Heart left ventricle (tissue), 16 donors: ENCODE measurements around the gene HOXB6. TPM values are rescaled to one million over a fixed set of nuclear protein-coding genes. Genes with fewer than 3 reads are reported as not detected.

Experiments used
- ATAC-seq, 4 donors: fragments of 200-7000 bp; cut with Tn5 transposase; one replicate each; pipeline ENCODE4 v1.9.1; 2020 to 2022; ENCODE audit warnings: moderate library complexity in 4 of 4, mild to moderate bottlenecking in 3 of 4, moderate number of reproducible peaks in 1 of 4
- DNase-seq, 5 donors: peaks; one replicate each; pipeline ENCODE4 v3.0.0-alpha.2; 2020
- H3K27ac ChIP-seq, 12 donors: fragments of 200-600 bp; sonication (generic) in 4 of 12; one replicate each; pipeline versions ENCODE4 v1.5.0 to v1.8.0; 2016 to 2022; ENCODE audit warnings: mild to moderate bottlenecking in 2 of 12
- H3K27me3 ChIP-seq, 9 donors: fragments of 200-600 bp; sonication (generic) in 2 of 9; one replicate each; pipeline versions ENCODE4 v1.5.1 to v1.8.0; 2016 to 2022; ENCODE audit warnings: mild to moderate bottlenecking in 3 of 9
- H3K36me3 ChIP-seq, 9 donors: fragments of 200-600 bp; sonication (generic) in 2 of 9; one replicate each; pipeline versions ENCODE4 v1.5.0 to v1.8.0; 2018 to 2022; ENCODE audit warnings: mild to moderate bottlenecking in 2 of 9
- H3K4me1 ChIP-seq, 12 donors: fragments of 200-600 bp; sonication (generic) in 4 of 12; one replicate each; pipeline versions ENCODE4 v1.5.0 to v1.8.0; 2016 to 2022; ENCODE audit warnings: mild to moderate bottlenecking in 3 of 12
- H3K4me3 ChIP-seq, 12 donors: fragments of 200-600 bp; sonication (generic) in 4 of 12; one replicate each; pipeline versions ENCODE4 v1.5.0 to v1.8.0; 2017 to 2022; ENCODE audit warnings: mild to moderate bottlenecking in 9 of 12, moderate library complexity in 4 of 12
- H3K9me3 ChIP-seq, 12 donors: fragments of 200-600 bp; sonication (generic) in 4 of 12; one replicate each; pipeline versions ENCODE4 v1.5.0 to v1.8.0; 2016 to 2022; ENCODE audit warnings: mild to moderate bottlenecking in 1 of 12
- POLR2A ChIP-seq, 2 donors: fragments of 450-650 bp; IDR thresholded peaks; one replicate each; pipeline ENCODE4 v1.6.1; 2017; ENCODE audit warnings: antibody characterized with exemption in 2 of 2, mild to moderate bottlenecking in 2 of 2, moderate library complexity in 2 of 2
- WGBS, 4 donors: extraction: QIAGEN DNeasy Blood & Tissue Kit in 2 of 4; methylation state at CpG; one replicate each; pipeline versions ENCODE4 v1.1.5 to v1.1.7; 2013 to 2018; 5-methylcytosine and 5-hydroxymethylcytosine counted together
- intact Hi-C, 10 donors: fragments of 100-400 bp; cut with DNase I; formaldehyde crosslinking; loops; one replicate each; pipeline versions ENCODE4 v1.11.1 to v1.14.2; 2022
- polyA plus RNA-seq, 2 donors: library from polyadenylated mRNA; stranded (reverse); fragments of 200-250 nt; gene quantifications; one replicate each; pipeline ENCODE4 v1.2.3, GENCODE V29; 2013
- total RNA-seq, 9 donors: library from RNA; depleted of rRNA in 2 of 9; stranded (reverse); fragments of >200 nt in 2 of 9; fragmentation: NEBNext Ultra II Directional in 3 of 9; extraction: Animal tissue kit (Norgen Biotek cat#: 25700) in 3 of 9; gene quantifications; one replicate each; pipeline versions ENCODE4 v1.1.0 to v1.2.4, GENCODE V29; 2016 to 2023
- TF ChIP-seq, protein P1 (sequence below), 12 donors: fragments of 200-600 bp; sonication (generic) in 4 of 12; IDR thresholded peaks; one replicate each; pipeline versions ENCODE4 v1.5.0 to v1.8.0; 2018 to 2022; ENCODE audit warnings: antibody characterized with exemption in 12 of 12, mild to moderate bottlenecking in 5 of 12
- donor health status: ischemic (EF 13 %, LVEDD 7.1; RV severe dilation, severe dysfunction).
- donor health status: healthy with polysubstance abuse.
- donor health status: DM: no; HTN: yes; CAD: no.
- donor health status: DM: no; HTN: no; CAD: no.
- donor health status: ischemic (EF 25% LVEDD 6.9; RV normal size, moderate dysfunction).
- donor health status: ischemic (EF 25% LVEDD 5.7; RV mildly dilated, moderate dysfunction).
- donor health status: healthy.
- donor health status: DM: yes; HTN: yes; CAD: no.
- donor health status: ischemic (EF 35%, LVEDD 5.7; RV mildly dilated, moderate dysfunction).
- donor health status: nonischemic (EF 11% LVEDD 7.7; RV severe dilation, severe dysfunction).
- donor health status: DM: yes; HTN: yes; CAD: no.
- donor health status: PGD.
- donor health status: ischemic (EF 29% LVEDD 5.4; RV normal size, mild dysfunction).
- donor health status: nonischemic (EF 23%, LVEDD 6.1; RV moderate dilation, normal function).

HOXB6 gene
- total and polyA plus RNA-seq, 11 donors, result 0.30 to 2.0 (median 0.54) TPM; not detected in 1

DNA sequence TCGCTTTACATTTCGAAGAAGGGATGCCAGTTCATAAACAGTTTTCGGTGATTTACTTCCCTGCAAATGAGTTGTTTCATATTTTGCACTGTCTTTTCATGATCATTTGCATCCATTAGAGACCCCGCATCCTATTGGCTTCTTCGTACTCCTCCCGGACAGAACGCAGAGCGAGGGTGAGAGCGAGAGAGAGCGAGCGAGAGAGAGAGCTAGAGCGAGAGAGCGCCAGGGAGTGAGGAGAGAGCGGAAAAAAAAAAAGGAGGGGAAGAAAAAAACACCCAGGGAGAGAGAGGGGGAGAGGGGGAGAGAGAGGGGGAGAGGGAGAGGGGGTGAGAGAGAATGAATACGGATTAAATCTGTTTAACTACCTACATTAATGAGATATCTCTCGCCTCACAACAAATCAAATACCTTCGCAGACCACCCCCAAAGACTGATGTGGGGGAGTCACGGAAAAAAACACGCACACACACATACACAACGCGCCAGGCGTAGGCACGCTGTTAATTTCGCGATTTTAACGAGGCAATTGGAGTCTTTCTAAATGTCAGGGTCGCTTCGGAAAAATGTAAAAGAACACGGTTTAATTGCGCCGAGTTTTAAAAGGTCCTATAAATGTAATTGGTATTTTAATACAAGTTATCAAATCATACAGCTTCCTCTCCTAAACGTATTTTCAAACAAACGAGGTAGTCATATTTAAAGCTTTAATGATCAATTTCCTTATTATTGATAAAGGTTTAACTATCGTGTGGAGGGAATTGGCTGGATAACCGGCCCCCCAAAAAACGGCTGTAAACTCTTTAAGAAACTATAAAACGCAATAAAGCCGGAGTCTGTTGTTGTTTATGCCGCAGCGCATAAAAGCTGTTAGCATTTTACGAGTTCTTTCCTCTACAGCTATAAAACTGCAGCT, 10.5 kb upstream of the HOXB6 start, which contains the start of gene HOXB8:
TSS of gene HOXB8 (minus strand) at position 246 of the 916 bp plus-strand sequence. CDS start 588 bp downstream, outside the sequence.
- DNase-seq (no peak), ATAC-seq (no peak)
- Histone ChIP-seq H3K4me1 (peaks cover 0 to 52% (median 18%) of the 10 kb centered on the region in 12 donors), H3K27ac (no peak within 1 kb of the TSS), H3K36me3 (no peaks in the 10 kb centered on the region), H3K27me3 (peaks cover 89 to 100% (median 96%) of the 10 kb centered on the region in 9 donors), H3K9me3 (no peaks in the 10 kb centered on the region), H3K4me3 (peak within 1 kb of the TSS in 1 of 12 donors; percentile 12)
- WGBS, 4 donors, result 7 to 11% (median 10%) methylated on average over 40 to 41 of the region's 41 CpGs
- intact Hi-C loops, result loop anchor here (5.0 to 10.0 kb wide), 9 partner anchors 278 to 591 kb away; no protein-coding TSS in a partner anchor
- TF ChIP-seq POLR2A (IDR thresholded peaks at IDR 0.05), result no peak
- TF ChIP-seq, protein P1, sequence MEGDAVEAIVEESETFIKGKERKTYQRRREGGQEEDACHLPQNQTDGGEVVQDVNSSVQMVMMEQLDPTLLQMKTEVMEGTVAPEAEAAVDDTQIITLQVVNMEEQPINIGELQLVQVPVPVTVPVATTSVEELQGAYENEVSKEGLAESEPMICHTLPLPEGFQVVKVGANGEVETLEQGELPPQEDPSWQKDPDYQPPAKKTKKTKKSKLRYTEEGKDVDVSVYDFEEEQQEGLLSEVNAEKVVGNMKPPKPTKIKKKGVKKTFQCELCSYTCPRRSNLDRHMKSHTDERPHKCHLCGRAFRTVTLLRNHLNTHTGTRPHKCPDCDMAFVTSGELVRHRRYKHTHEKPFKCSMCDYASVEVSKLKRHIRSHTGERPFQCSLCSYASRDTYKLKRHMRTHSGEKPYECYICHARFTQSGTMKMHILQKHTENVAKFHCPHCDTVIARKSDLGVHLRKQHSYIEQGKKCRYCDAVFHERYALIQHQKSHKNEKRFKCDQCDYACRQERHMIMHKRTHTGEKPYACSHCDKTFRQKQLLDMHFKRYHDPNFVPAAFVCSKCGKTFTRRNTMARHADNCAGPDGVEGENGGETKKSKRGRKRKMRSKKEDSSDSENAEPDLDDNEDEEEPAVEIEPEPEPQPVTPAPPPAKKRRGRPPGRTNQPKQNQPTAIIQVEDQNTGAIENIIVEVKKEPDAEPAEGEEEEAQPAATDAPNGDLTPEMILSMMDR (IDR thresholded peaks at IDR 0.05), result no peak

DNA sequence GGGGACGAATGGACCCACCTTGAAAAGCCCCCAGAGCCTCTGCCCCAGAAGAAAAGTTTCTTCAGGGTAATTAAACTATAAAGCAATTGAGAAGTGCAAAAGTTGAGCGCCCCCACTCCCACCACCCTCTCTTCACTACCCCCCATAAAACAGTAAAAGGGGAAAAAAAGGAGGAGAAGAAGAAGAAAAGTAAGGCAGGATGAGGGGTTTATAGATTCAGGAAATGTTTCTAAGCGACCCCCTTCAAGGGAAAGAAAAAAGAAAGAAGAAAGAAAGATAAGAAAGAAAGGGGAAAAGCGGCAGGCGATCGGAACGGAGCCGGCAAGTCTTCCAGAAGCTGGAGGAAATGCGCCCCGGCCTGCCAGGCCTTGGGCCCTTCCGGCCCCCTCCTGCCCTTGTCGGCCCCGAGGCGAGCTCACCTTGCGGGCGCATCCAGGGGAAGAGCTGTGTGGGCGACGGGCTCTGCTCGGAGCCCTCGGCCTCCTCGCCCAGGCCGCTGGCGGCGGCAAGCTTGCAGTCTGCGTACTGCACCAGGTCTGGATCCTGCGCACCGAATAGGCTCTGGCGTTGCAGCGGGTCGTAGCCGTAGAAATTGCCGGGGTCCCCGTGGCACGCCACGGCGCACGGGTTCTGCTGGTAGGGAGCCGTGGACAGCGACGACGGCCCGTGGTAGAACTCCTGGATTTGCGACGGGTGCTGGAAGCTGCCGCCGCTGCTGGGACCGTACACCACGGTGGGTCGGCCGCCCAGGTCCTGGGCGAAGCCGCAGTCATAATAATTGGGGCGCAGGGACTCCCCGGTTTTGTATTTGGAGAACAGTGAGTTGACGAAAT, 9.3 kb upstream of the HOXB6 start:
- H3K4me3 ChIP-seq, result peak overlapping the region in 1 of 12 donors; percentile 12
- ATAC-seq (no peak), DNase-seq (no peak)
- no peaks in the 10 kb centered on the region for H3K9me3 ChIP-seq
- no peak overlapping the region for H3K27ac ChIP-seq
- peaks cover 81 to 100% (median 96%) of the 10 kb centered on the region in 9 donors for H3K27me3 ChIP-seq
- H3K4me1 ChIP-seq, result peaks cover 0 to 58% (median 20%) of the 10 kb centered on the region in 12 donors
- intact Hi-C loops, result loop anchor here in 9 of 10 donors (10.0 kb wide), 5 partner anchors 279 to 589 kb away; no protein-coding TSS in a partner anchor
- no peak for TF ChIP-seq POLR2A (IDR thresholded peaks at IDR 0.05)
- TF ChIP-seq, protein P1 (IDR thresholded peaks at IDR 0.05), result no peak
- H3K36me3 ChIP-seq, result no peaks in the 10 kb centered on the region
- 2 to 7% (median 5%) methylated on average over 41 to 55 of the region's 55 CpGs for WGBS, 4 donors

DNA sequence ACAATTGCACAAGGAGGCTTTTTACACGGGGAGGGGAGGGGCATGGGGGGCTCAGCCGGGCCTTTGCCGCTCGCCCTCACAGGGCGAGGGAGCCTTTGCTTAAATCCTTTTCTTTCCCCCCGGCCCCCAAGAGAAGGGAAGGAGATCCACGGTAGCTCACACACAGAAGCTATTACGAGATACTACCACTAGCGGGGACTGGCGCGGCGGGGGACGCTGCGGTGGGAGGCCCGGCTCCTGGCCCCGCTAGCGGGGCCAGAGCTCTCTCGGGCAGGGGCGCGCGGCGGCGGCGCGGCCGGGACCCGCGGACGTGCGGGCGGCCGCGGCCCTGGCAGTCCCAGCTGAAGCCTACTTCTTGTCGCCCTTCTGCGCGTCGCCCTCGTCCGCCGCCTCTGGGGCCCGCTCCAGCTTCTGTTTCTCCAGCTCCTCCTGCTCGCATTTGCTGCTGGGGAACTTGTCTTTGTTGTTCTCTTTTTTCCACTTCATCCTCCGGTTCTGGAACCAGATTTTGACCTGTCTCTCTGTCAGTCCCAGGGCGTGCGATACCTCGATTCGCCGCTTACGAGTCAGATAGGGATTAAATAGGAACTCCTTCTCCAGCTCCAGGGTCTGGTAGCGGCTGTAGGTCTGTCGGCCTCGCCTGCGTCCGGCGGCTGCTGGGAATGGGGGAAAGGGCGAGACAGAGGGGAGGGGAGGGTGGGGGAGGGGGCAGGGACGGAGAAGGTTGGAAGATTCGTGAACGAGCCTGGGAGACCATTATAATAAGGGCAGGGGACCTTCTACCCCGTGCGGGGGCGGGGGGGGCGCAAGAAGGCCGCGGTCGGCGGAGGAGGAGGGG, 8.3 kb upstream of the HOXB6 start:
- ATAC-seq (peak in 2 of 4 donors; percentile 26 to 57), DNase-seq (no peak)
- intact Hi-C loops, result loop anchor here in 9 of 10 donors (10.0 kb wide), 5 partner anchors 278 to 588 kb away; no protein-coding TSS in a partner anchor
- H3K36me3 ChIP-seq, result no peaks in the 10 kb centered on the region
- peak overlapping the region in 6 of 12 donors; percentile 26 to 67 (median 33) for H3K4me3 ChIP-seq
- peaks cover 82 to 100% (median 98%) of the 10 kb centered on the region in 9 donors for H3K27me3 ChIP-seq
- H3K9me3 ChIP-seq, result no peaks in the 10 kb centered on the region
- WGBS, 4 donors, result 1 to 4% (median 2%) methylated on average over 40 to 67 of the region's 67 CpGs
- H3K27ac ChIP-seq, result no peak overlapping the region
- TF ChIP-seq, protein P1 (IDR thresholded peaks at IDR 0.05), result peak in 1 of 12 donors; percentile 12
- no peak for TF ChIP-seq POLR2A (IDR thresholded peaks at IDR 0.05)
- peaks cover 0 to 50% (median 20%) of the 10 kb centered on the region in 12 donors for H3K4me1 ChIP-seq
